Right lung (tissue), 5 donors: ENCODE results near the gene PCDH17. TPM values are rescaled to one million over a fixed set of nuclear protein-coding genes. Genes with fewer than 3 reads are reported as not detected.

Experiments
- DNase-seq, 2 donors: peaks; one replicate each; pipeline ENCODE4 v3.0.0-alpha.2; 2013
- polyA plus RNA-seq, 5 donors: library from polyadenylated mRNA; unstranded; fragments of 120-200 nt; gene quantifications; one replicate each; pipeline versions ENCODE4 v1.2.1 to v1.2.3, GENCODE V29; 2013; ENCODE audit warnings: inconsistent platforms in 1 of 5, low replicate concordance in 1 of 5; ENCODE audit not compliant: insufficient read length in 5 of 5, insufficient read depth in 1 of 5

Gene PCDH17
- polyA plus RNA-seq, 5 donors: 15.6 to 18.9 (median 16.7) TPM

GRCh38 chr13:57633141-57633949 is 1.8 kb downstream of the PCDH17 start:
- DNase-seq: peak; percentile 47 to 58

- no peak for DNase-seq
Observed at GRCh38 chr13:57633950-57634838, 2.6 kb downstream of the PCDH17 start.

DNA sequence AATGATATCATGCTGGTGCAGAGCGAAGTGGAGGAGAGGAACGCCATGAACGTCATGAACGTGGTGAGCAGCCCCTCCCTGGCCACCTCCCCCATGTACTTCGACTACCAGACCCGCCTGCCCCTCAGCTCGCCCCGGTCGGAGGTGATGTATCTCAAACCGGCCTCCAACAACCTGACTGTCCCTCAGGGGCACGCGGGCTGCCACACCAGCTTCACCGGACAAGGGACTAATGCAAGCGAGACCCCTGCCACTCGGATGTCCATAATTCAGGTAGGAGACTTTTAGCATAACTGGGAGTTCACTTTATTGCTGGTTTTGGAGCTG is 3.3 kb downstream of the PCDH17 start:
- DNase-seq: no peak

DNA sequence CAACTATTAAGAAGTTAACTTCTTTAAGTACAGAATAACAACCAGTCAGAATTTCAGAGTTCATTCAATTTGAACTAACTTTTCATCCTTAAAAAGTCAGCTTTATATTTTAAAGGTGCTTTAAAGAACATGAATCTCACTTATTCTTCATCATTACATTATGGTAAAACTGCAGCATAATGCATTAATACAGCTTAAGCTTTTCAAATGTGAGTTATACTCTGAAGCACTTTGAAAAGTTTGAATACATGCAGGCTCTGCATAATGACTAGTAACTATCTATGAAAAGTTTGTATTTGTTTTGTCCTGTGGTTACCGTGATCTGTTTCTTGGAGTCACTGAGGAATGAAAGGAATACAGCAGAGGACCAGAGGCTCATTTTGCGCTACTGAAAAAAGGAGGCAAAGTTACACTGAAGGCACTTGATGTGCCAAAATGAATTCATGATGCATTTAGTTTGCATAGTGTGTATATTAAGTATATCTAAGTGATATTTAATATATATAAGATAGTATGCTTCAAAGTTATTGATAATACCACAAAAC is 4.1 kb downstream of the PCDH17 start:
- DNase-seq: no peak

DNA sequence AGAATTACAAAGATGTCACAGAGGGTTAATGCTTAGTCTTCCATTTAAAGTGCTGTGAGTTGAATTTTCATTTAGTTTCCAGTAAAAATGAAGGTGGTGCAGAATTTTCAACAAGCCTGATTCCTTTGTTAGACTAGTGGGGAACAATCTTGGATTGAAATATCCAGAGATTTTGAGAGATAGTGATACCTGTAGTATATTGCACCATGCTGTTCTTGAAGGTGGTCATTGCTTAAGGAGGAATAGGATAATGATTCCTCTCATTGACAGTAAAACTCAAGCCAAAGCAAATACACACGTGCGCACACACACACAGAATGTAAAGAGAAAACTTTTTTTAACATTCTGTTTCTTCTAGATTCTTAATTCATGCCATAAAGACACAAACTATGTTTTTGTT is 5.3 kb downstream of the PCDH17 start:
- DNase-seq: no peak

DNA sequence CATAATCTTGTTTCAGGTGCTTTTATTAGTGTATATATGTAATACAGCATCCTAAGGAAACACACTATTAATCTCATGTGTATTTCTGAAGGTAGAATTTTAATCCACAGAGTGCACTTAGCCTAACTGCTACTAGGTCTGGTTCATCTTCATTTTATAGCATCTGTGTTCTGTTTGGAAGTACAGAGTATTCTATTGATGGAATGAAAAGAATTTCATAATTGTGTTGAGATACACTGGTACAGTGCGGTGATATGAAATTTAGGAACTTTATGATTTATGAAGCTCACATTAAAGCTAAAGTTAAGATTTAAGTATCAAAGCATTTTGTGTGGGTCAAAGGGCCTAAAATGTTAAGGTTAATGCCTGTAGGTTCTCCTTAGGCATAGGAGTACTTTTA is 6.0 kb downstream of the PCDH17 start:
- no peak for DNase-seq

- no peak for DNase-seq
Observed at GRCh38 chr13:57638186-57638890, 6.8 kb downstream of the PCDH17 start.

- DNase-seq: no peak
Observed at GRCh38 chr13:57640607-57641006, 9.1 kb downstream of the PCDH17 start.

GRCh38 chr13:57641051-57641450 is 9.5 kb downstream of the PCDH17 start:
- DNase-seq: no peak

GRCh38 chr13:57644106-57644505 is 12.6 kb downstream of the PCDH17 start:
- DNase-seq: no peak

DNA sequence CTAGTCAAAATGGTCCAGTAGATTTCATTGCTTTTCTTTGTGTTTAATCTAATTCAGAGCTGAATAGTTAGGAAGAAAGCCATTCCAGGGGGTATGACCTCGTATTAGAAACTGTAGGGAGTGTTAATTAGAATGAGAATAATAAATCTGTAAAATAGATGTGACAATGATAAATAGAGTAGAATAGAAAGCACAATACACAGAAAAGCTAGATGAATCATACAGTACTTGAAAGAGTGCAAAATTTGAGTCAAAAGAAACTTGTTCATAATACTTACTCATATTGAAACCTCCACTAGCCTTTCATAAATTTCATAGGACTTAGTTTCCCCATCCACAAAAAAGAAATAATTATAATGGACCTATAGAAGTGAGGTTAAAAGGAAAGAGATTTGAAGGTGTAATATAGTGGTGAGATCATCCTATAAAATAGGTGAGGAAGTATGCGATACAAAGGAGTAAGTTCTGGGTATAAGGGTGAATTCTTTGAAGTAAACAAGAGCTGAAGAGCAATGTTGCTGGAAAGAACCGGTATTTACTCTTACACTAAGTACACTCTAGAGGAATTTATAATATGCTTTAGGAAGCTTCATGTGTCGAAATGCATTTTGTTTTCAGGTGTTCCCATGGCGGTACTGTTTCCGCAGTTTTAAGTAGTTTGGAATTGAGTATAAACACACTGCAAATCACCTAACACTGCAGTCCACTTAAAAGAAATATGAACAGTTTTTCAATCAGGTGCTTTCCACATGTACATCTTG is 21.9 kb downstream of the PCDH17 start:
- DNase-seq: no peak

DNA sequence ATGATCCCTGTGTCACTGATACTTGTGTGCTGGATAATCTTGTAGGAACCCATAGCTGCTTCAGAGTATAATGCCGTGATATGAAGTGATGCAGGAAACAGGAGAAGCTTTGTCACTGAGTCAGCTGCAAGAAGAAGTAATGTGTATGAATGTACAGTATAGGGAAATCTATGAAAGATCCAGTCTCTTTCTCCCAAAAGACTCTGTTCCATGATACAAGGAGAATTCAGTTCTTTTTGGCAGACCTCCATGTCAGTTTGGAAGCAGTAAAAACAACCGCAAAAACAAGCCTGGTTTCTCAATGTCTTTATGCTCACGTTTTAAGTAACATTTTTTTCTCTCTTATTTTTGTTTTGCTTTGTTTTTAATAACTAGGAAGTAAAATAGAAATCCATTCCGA is 33.9 kb downstream of the PCDH17 start:
- DNase-seq: no peak

DNA sequence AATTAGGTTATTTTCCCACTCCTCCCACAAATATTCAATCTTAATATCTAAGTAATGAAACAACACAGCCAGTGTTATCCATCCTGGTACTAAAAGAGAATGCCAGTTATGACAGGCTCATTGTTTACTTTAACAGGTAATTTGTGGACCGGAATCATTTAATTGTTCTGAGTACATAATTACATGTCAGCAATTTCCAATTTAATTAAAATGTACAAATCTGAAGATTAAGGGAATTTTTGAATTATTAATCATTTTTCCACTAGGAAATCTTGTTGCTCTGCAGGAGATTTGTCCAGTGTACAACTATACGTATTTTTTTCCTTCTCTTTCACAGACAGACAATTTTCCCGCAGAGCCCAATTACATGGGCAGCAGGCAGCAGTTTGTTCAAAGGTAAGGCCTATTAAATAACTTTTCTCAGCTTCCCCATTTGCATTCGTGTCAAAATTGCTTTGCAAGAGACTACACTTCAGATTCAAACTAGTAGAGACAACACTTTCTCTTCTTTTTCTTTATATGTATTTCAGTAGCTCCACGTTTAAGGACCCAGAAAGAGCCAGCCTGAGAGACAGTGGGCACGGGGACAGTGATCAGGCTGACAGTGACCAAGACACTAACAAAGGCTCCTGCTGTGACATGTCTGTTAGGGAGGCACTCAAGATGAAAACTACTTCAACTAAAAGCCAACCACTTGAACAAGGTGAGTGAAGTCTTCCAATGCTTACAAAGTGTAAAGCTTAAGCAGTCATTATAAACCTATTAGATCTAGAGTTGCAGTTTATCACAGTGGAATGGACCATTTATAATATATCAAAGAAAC is 34.8 kb downstream of the PCDH17 start:
- no peak for DNase-seq

- no peak for DNase-seq
Observed at GRCh38 chr13:57672168-57672567, 40.6 kb downstream of the PCDH17 start.

GRCh38 chr13:57673197-57673596 is 41.7 kb downstream of the PCDH17 start:
- DNase-seq: peak; percentile 41 to 42

DNA sequence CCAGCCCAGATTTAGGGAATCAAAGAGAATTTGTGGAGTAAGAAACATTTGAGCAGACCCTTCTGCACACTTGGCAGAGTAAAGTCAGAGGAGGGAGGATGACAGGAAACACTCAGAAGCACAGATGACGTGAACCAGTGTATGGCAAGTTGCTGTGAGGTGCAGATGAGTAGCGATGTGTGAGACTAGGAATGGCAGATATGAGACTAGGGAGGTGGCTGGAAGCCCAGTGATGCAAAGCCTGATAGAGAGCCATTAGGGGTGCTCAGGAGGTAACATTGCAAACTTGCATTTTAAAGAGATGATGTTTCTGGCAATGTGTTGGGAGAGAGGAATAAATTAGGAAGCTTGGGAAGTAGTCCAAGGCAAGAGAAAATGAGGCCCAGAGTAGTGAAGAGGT is 44.0 kb downstream of the PCDH17 start:
- DNase-seq: no peak

GRCh38 chr13:57680609-57681008 is 49.1 kb downstream of the PCDH17 start:
- no peak for DNase-seq

DNA sequence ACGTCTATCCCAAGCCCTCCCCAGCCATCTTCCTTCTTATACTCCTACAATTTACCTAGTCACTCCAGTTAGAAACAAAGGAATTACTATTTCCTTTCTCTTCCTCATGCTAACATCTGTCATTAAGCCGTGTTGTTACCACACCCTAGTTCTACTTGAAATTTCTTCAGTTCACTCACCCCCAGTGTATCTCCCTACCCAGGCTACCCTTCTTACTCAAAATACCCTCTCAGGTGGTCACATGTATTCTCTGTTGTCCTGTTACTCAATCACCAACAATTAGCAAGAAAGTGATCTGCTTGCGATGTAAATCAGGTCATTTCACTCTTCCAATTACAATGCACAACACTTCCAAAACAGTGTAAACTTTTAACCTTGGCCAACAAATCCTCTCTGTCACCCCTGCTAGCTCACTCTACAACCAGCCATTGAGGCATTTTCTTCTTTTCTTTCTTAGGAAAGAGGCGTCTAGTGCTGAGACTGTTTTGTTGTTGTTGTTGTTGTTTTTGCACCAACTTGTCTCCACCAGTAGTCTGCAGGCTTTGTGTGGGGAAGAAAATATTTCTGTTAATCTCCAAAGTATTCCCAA is 50.7 kb downstream of the PCDH17 start:
- no peak for DNase-seq

GRCh38 chr13:57698851-57699250 is 67.3 kb downstream of the PCDH17 start:
- no peak for DNase-seq

DNA sequence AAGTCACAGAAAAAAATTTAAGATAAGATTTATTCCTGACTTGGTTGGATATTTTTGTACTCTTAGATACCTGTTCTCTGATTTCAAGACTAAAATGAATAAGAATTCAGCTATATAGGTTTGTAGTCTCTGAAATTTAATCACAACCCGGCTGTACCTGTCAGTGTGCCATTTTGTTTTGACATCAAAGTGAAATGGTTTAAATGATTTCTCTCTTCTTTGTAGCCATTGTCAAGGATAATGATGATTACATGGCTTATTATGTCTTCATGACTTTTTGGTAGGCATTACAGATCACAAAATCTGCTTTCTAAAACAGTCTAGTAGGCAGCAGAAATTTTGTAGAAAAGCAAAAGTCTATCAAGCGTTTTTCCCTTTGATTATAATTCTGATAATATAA is 72.5 kb downstream of the PCDH17 start:
- no peak for DNase-seq
